HepG2 (cell line): Measurements from ENCODE around the gene TLR9. TPM values are rescaled to one million over a fixed set of nuclear protein-coding genes. Genes with fewer than 3 reads are reported as not detected.

Experiments used
- AKAP8 ChIP-seq: sonication (generic); formaldehyde crosslinking; IDR thresholded peaks from 2 replicates; pipeline ENCODE4 v1.5.1; 2020; ENCODE audit warnings: mild to moderate bottlenecking, missing genetic modification reagents
- CEBPG ChIP-seq: IDR thresholded peaks from 2 replicates; pipeline ENCODE4 v1.6.1; 2016
- HNF4A ChIP-seq: sonication (generic); formaldehyde crosslinking; IDR thresholded peaks from 2 replicates; pipeline ENCODE4 v1.4.0; 2020; ENCODE audit warnings: missing genetic modification reagents
- MIXL1 ChIP-seq: IDR thresholded peaks from 2 replicates; pipeline ENCODE4 v1.6.1; 2016
- NFRKB ChIP-seq: fragments of 450-650 bp; IDR thresholded peaks from 2 replicates; pipeline ENCODE4 v1.6.1; 2017
- SMAD3 ChIP-seq: sonication (generic); formaldehyde crosslinking; IDR thresholded peaks from 2 replicates; pipeline ENCODE4 v1.4.0; 2020; ENCODE audit warnings: missing genetic modification reagents
- TOE1 ChIP-seq: sonication (generic); formaldehyde crosslinking; IDR thresholded peaks from 2 replicates; pipeline ENCODE4 v1.4.0; 2020; ENCODE audit warnings: mild to moderate bottlenecking, missing genetic modification reagents
- ZBTB49 ChIP-seq: sonication (generic); formaldehyde crosslinking; IDR thresholded peaks from 2 replicates; pipeline ENCODE4 v1.4.0; 2020; ENCODE audit warnings: missing genetic modification reagents, borderline replicate concordance
- ZKSCAN5 ChIP-seq: sonication (generic); formaldehyde crosslinking; IDR thresholded peaks from 2 replicates; pipeline ENCODE4 v1.5.1; 2020; ENCODE audit warnings: mild to moderate bottlenecking, missing genetic modification reagents
- ZNF225 ChIP-seq: sonication (generic); formaldehyde crosslinking; IDR thresholded peaks from 2 replicates; pipeline ENCODE4 v1.4.0; 2020; ENCODE audit warnings: mild to moderate bottlenecking, missing genetic modification reagents
- ZNF354B ChIP-seq: sonication (generic); formaldehyde crosslinking; IDR thresholded peaks from 2 replicates; pipeline ENCODE4 v1.8.0; 2022; ENCODE audit warnings: mild to moderate bottlenecking, missing genetic modification reagents
- polyA plus RNA-seq, 8 experiments: library from polyadenylated mRNA; depleted of rRNA in 3 of 8; stranded (reverse) in 7 of 8; unstranded in 1 of 8; fragments of >200 nt; fragmentation: Illumina TruSeq in 4 of 8; extraction: Trizol in 4 of 8; gene quantifications; 2 replicates each; pipeline versions ENCODE4 v1.2.1 to v1.2.3, GENCODE V29; 2011 to 2016; ENCODE audit warnings: low read depth in 4 of 8, missing spikeins in 1 of 8, mixed read lengths in 1 of 8; ENCODE audit not compliant: insufficient read depth in 1 of 8
- total RNA-seq, 5 experiments: library from RNA; depleted of rRNA; stranded (reverse); fragments of >200 nt; fragmentation: Illumina TruSeq; extraction: Trizol; gene quantifications; 2 replicates each; pipeline ENCODE4 v1.2.3, GENCODE V29; 2016; ENCODE audit warnings: low read depth in 1 of 5
- TF ChIP-seq, protein P1 (sequence below): IDR thresholded peaks from 2 replicates; pipeline ENCODE4 v1.6.1; 2016; ENCODE audit warnings: low read depth, borderline replicate concordance
- TF ChIP-seq, protein P2 (sequence below): sonication (generic); formaldehyde crosslinking; IDR thresholded peaks from 2 replicates; pipeline ENCODE4 v1.9.0; 2022; ENCODE audit warnings: missing genetic modification reagents, mild to moderate bottlenecking, borderline replicate concordance

Gene TLR9
- total and polyA plus RNA-seq, 2 of the 13 experiments (the other 11 are each of a cell fraction or from before 2014, with no cell fraction given), result not detected

DNA sequence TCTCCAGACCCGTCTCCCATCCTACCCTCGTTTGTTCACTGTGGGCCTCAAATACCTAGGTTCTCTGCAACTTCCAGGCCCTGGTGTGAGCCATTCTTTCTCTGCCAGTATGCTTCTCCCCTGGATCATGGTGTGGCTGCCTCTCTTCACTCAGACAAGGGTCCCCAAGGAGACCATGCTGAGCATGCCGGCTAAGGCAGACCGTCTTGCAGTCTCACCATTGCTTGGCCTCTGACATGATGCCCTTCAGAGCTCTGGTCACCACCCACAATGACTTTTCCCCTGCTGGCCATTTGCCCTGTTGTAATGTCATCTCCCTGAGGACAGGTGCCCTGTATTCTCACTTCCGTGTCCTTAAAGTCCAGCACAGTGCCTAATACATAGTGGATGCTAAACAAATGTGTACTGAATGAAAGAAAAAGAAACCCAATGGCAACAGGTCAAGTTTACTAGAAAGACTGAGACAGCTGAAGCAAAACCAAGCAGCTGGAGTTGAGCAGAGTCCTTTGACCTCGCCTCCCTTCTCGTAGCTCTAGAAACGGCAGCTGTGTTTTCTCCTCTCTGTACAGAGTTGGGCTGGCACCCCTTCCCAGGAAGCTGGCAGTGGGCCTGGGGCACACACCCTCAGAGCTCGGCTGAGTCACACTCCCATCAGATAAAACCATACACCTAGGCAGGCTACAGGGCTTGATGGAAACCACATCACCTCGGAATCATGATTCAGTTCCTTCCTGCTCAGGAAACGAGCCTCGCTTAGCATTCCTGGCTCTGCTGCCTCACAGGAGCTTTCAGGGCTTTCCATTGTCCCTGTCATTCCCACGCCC lies 8.6 kb downstream of the TLR9 start (continued):
- TF ChIP-seq, protein P1, sequence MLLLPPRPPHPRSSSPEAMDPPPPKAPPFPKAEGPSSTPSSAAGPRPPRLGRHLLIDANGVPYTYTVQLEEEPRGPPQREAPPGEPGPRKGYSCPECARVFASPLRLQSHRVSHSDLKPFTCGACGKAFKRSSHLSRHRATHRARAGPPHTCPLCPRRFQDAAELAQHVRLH, result no peak
- peak; percentile 73; the same call in 1 of the 2 replicates for TF ChIP-seq ZKSCAN5 (CRISPR knock-in tag)
- TF ChIP-seq ZNF354B (CRISPR knock-in tag), result no peak
- TF ChIP-seq CEBPG (CRISPR knock-in tag), result no peak
- TF ChIP-seq NFRKB, result no peak
- 0 out of 2 replicates have a peak, but pooled peaks have one; percentile 19 for TF ChIP-seq HNF4A (CRISPR knock-in tag)
- TF ChIP-seq AKAP8 (CRISPR knock-in tag), result no peak
- TF ChIP-seq ZBTB49, result no peak
- TF ChIP-seq TOE1 (CRISPR knock-in tag), result no peak
- TF ChIP-seq, protein P2, sequence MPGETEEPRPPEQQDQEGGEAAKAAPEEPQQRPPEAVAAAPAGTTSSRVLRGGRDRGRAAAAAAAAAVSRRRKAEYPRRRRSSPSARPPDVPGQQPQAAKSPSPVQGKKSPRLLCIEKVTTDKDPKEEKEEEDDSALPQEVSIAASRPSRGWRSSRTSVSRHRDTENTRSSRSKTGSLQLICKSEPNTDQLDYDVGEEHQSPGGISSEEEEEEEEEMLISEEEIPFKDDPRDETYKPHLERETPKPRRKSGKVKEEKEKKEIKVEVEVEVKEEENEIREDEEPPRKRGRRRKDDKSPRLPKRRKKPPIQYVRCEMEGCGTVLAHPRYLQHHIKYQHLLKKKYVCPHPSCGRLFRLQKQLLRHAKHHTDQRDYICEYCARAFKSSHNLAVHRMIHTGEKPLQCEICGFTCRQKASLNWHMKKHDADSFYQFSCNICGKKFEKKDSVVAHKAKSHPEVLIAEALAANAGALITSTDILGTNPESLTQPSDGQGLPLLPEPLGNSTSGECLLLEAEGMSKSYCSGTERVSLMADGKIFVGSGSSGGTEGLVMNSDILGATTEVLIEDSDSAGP (CRISPR knock-in tag), result peak; percentile 27; the same call in 1 of the 2 replicates
- no peak for TF ChIP-seq ZNF225 (CRISPR knock-in tag)
- TF ChIP-seq MIXL1 (CRISPR knock-in tag), result no peak
- no peak for TF ChIP-seq SMAD3 (CRISPR knock-in tag)
- TF ChIP-seq, all 625 proteins: peak for 4
